Measurements from ENCODE around the gene KCNMA1.

KCNMA1 gene

DNA sequence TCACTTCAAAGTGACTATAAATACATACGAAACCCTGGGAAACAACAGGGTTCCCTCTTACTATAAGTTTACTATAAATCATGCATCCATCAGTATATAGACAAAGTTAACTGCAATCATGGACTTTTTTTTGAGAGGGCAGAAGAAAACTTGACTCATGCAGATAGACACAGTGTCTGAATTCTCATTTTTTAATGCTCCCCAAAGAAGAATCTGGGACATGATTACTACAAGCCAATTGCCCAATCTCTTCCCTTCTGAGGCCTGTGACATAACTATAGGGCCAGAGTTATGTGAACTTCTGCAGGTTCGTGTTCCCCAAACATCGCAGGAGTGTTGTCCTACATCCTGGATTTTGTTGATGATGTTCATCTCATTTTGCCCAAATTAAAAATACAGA lies 376.5 kb downstream of the KCNMA1 start:
- Histone ChIP-seq H3K79me2 (no peaks in the 10 kb centered on the region), H2AFZ (no peak overlapping the region), H3K4me3 (ENCODE audit: low read depth, low read length) (no peak overlapping the region), H3K4me2 (ENCODE audit: low read length) (no peak overlapping the region), H3K27me3 (ENCODE audit: control insufficient read depth, insufficient read depth, low read length) (no peaks in the 10 kb centered on the region), H3K9me3 (ENCODE audit: control insufficient read depth, low read length) (no peaks in the 10 kb centered on the region), H3K36me3 (ENCODE audit: control insufficient read depth, insufficient read depth, low read length) (no peaks in the 10 kb centered on the region), H3K9ac (no peak overlapping the region), H3K4me1 (no peaks in the 10 kb centered on the region), H3K27ac (no peak overlapping the region)
- TF ChIP-seq, protein P1, sequence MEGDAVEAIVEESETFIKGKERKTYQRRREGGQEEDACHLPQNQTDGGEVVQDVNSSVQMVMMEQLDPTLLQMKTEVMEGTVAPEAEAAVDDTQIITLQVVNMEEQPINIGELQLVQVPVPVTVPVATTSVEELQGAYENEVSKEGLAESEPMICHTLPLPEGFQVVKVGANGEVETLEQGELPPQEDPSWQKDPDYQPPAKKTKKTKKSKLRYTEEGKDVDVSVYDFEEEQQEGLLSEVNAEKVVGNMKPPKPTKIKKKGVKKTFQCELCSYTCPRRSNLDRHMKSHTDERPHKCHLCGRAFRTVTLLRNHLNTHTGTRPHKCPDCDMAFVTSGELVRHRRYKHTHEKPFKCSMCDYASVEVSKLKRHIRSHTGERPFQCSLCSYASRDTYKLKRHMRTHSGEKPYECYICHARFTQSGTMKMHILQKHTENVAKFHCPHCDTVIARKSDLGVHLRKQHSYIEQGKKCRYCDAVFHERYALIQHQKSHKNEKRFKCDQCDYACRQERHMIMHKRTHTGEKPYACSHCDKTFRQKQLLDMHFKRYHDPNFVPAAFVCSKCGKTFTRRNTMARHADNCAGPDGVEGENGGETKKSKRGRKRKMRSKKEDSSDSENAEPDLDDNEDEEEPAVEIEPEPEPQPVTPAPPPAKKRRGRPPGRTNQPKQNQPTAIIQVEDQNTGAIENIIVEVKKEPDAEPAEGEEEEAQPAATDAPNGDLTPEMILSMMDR (IDR thresholded peaks at IDR 0.05) = no peak

DNA sequence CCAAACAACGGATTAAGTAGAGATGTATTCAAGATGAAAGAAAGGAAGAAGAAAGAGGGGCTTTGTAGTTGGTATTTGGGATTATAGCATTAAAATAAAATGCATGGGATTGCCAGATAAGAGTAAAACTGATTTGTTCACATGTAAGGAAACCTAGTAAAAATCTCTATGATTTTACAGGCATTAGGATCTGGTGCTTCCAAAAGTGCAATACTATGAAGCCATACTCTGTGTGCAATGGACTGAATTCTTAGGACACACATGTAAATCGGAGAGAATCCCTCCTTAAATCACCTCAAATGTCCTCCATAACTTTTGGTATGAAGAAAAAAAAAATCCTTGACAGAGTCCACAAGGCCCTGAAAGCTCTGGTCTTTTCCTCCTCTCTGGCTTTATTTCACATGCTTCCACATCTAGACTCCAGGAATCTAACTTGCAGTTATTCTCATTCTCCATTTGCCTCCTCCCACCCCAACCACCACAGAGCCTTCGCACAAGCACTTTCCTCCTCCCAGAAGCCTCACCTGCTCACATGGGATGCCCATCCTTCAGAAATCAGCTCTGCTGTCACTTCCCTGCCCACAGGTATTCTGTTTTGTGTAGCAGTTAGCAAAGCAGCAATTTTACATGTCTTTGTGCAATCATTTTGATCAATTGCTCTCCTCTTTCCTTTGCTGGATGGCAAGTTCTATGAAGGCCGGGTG lies 378.3 kb downstream of the KCNMA1 start:
- Histone ChIP-seq H3K27me3 (ENCODE audit: control insufficient read depth, insufficient read depth, low read length) (no peaks in the 10 kb centered on the region), H3K36me3 (ENCODE audit: control insufficient read depth, insufficient read depth, low read length) (no peaks in the 10 kb centered on the region), H3K4me2 (ENCODE audit: low read length) (no peak overlapping the region), H3K79me2 (no peaks in the 10 kb centered on the region), H2AFZ (no peak overlapping the region), H3K4me1 (no peaks in the 10 kb centered on the region), H3K9ac (no peak overlapping the region), H3K9me3 (ENCODE audit: control insufficient read depth, low read length) (no peaks in the 10 kb centered on the region), H3K27ac (no peak overlapping the region), H3K4me3 (ENCODE audit: low read depth, low read length) (no peak overlapping the region)
- TF ChIP-seq, protein P1 (IDR thresholded peaks at IDR 0.05) = no peak

DNA sequence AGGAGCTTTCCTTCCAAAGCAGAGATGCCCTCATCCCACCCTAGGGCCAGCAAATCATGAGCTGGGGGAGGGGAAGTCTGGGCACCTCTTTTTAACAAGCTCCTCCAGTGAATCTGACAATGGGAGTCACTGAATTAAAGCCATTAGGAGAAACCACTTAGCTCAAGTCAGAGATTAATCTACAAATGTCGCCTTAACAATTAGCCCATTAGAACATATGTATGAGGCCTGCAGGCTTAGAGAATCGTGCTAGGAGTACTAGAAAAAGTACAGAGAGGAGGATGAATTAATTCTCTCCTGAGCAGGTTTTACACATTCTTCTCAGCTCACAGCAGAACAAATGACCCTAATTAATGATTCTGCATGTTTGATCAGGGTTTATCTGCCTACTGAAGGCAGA lies 381.3 kb downstream of the KCNMA1 start:
- Histone ChIP-seq H2AFZ (no peak overlapping the region), H3K9me3 (ENCODE audit: control insufficient read depth, low read length) (no peaks in the 10 kb centered on the region), H3K4me1 (no peaks in the 10 kb centered on the region), H3K36me3 (ENCODE audit: control insufficient read depth, insufficient read depth, low read length) (no peaks in the 10 kb centered on the region), H3K4me3 (ENCODE audit: low read depth, low read length) (no peak overlapping the region), H3K79me2 (no peaks in the 10 kb centered on the region), H3K4me2 (ENCODE audit: low read length) (no peak overlapping the region), H3K27ac (no peak overlapping the region), H3K27me3 (ENCODE audit: control insufficient read depth, insufficient read depth, low read length) (no peaks in the 10 kb centered on the region), H3K9ac (no peak overlapping the region)
- TF ChIP-seq, protein P1 (IDR thresholded peaks at IDR 0.05) = no peak

DNA sequence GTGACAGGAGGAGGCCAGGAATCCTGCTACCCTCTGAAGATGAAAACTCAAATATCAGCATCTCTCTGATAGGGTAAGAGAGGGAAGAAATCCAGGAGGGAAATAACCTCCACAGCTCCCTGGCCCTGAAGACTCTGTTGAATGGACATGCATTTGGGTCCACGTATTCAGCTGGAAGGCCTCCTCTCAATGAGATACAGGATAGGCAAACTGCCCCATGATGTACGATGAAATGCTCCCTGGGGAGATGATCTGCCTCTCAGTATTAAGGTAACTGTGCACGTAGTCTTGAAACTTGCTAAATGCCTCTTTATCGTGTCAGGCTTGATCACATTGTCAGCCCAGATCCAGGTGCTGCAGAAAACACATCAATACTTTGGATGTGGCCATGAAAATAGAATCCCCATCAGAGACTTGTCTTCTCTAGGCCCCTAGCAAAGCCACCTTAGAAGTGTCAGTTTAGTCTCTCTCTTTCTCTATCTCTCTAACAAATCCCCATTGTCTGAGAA lies 384.0 kb downstream of the KCNMA1 start:
- H3K9me3 ChIP-seq (ENCODE audit: control insufficient read depth, low read length) = no peaks in the 10 kb centered on the region
- no peak overlapping the region for H3K4me3 ChIP-seq (ENCODE audit: low read depth, low read length)
- H3K4me1 ChIP-seq = no peaks in the 10 kb centered on the region
- no peaks in the 10 kb centered on the region for H3K79me2 ChIP-seq
- no peaks in the 10 kb centered on the region for H3K27me3 ChIP-seq (ENCODE audit: control insufficient read depth, insufficient read depth, low read length)
- TF ChIP-seq, protein P1 (IDR thresholded peaks at IDR 0.05) = no peak
- no peak overlapping the region for H2AFZ ChIP-seq
- H3K9ac ChIP-seq = no peak overlapping the region
- no peaks in the 10 kb centered on the region for H3K36me3 ChIP-seq (ENCODE audit: control insufficient read depth, insufficient read depth, low read length)
- no peak overlapping the region for H3K4me2 ChIP-seq (ENCODE audit: low read length)
- H3K27ac ChIP-seq = no peak overlapping the region

DNA sequence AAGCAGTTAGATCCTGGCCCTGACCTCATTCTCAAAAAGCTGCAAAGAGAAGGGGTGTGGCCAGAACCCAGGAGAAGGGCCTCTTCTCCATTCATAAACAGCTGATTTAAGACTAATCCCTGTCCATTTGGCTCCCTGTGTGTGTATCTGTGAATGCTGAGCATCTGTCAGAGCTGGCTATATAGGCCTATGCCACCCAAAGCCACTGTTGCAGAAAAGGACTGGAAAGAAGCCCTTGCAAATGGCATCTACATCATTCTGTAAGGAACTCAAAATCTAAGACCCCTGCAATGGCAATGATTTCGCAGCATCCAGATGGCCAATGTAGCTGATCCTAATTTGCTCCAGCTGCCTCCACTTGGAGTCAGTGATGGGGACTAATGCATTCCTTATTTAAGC lies 384.5 kb downstream of the KCNMA1 start:
- Histone ChIP-seq H3K36me3 (ENCODE audit: control insufficient read depth, insufficient read depth, low read length) (no peaks in the 10 kb centered on the region), H3K4me1 (no peaks in the 10 kb centered on the region), H2AFZ (no peak overlapping the region), H3K4me3 (ENCODE audit: low read depth, low read length) (no peak overlapping the region), H3K27ac (no peak overlapping the region), H3K79me2 (no peaks in the 10 kb centered on the region), H3K9ac (no peak overlapping the region), H3K9me3 (ENCODE audit: control insufficient read depth, low read length) (no peaks in the 10 kb centered on the region), H3K4me2 (ENCODE audit: low read length) (no peak overlapping the region), H3K27me3 (ENCODE audit: control insufficient read depth, insufficient read depth, low read length) (no peaks in the 10 kb centered on the region)
- TF ChIP-seq, protein P1 (IDR thresholded peaks at IDR 0.05) = no peak

Measured in parathyroid adenoma (tissue), 2 donors.